Neuron (in vitro differentiated cells): ENCODE results near the gene SCP2.

Source experiments
- H2AFZ ChIP-seq: one replicate; pipeline ENCODE4 v1.6.1; 2013; ENCODE audit warnings: low read depth, mild to moderate bottlenecking, inconsistent platforms, low read length, moderate library complexity
- H3K27me3 ChIP-seq: one replicate; pipeline ENCODE4 v1.6.1; 2013; ENCODE audit warnings: low read length; ENCODE audit not compliant: insufficient read depth
- H3K36me3 ChIP-seq: one replicate; pipeline ENCODE4 v1.6.1; 2013; ENCODE audit warnings: low read length; ENCODE audit not compliant: insufficient read depth
- H3K4me1 ChIP-seq: one replicate; pipeline ENCODE4 v1.6.1; 2013; ENCODE audit warnings: low read length; ENCODE audit not compliant: insufficient read depth
- H3K4me3 ChIP-seq: 2 replicates; pipeline ENCODE4 v1.5.1; 2013; ENCODE audit warnings: mild to moderate bottlenecking, low read length, moderate library complexity
- H3K9me3 ChIP-seq: one replicate; pipeline ENCODE4 v1.6.1; 2013; ENCODE audit warnings: low read length

Gene SCP2

GRCh38 chr1:52907812-52908153 is 19.3 kb upstream of the SCP2 start:
- Histone ChIP-seq H3K9me3 (no peaks in the 10 kb centered on the region), H3K36me3 (no peaks in the 10 kb centered on the region), H2AFZ (no peak overlapping the region), H3K4me1 (no peaks in the 10 kb centered on the region), H3K27me3 (no peaks in the 10 kb centered on the region), H3K4me3 (no peak overlapping the region)

- no peaks in the 10 kb centered on the region for H3K36me3 ChIP-seq
- no peak overlapping the region for H2AFZ ChIP-seq
- H3K4me3 ChIP-seq: no peak overlapping the region
- H3K27me3 ChIP-seq: peaks cover 10% of the 10 kb centered on the region
- no peaks in the 10 kb centered on the region for H3K4me1 ChIP-seq
- H3K9me3 ChIP-seq: no peaks in the 10 kb centered on the region
Measured at GRCh38 chr1:52911541-52911940, 15.5 kb upstream of the SCP2 start.

- no peaks in the 10 kb centered on the region for H3K36me3 ChIP-seq
- peaks cover 15% of the 10 kb centered on the region for H3K27me3 ChIP-seq
- no peaks in the 10 kb centered on the region for H3K9me3 ChIP-seq
- H3K4me1 ChIP-seq: no peaks in the 10 kb centered on the region
- no peak overlapping the region for H2AFZ ChIP-seq
- H3K4me3 ChIP-seq: no peak overlapping the region
Measured at GRCh38 chr1:52913014-52913413, 14.1 kb upstream of the SCP2 start.

- Histone ChIP-seq H3K36me3 (no peaks in the 10 kb centered on the region), H3K9me3 (no peaks in the 10 kb centered on the region), H3K4me3 (no peak overlapping the region), H3K4me1 (no peaks in the 10 kb centered on the region), H2AFZ (no peak overlapping the region), H3K27me3 (peaks cover 15% of the 10 kb centered on the region)
Measured at GRCh38 chr1:52913537-52913936, 13.5 kb upstream of the SCP2 start.

- Histone ChIP-seq H3K4me3 (no peak overlapping the region), H3K36me3 (no peaks in the 10 kb centered on the region), H3K4me1 (no peaks in the 10 kb centered on the region), H3K9me3 (peaks cover 7% of the 10 kb centered on the region), H2AFZ (no peak overlapping the region), H3K27me3 (peaks cover 23% of the 10 kb centered on the region)
Measured at GRCh38 chr1:52914463-52914862, 12.6 kb upstream of the SCP2 start.

GRCh38 chr1:52915211-52915854 is 11.7 kb upstream of the SCP2 start:
- peaks cover 31% of the 10 kb centered on the region for H3K27me3 ChIP-seq
- no peak overlapping the region for H3K4me3 ChIP-seq
- peaks cover 13% of the 10 kb centered on the region for H3K9me3 ChIP-seq
- H3K4me1 ChIP-seq: no peaks in the 10 kb centered on the region
- H3K36me3 ChIP-seq: no peaks in the 10 kb centered on the region
- H2AFZ ChIP-seq: no peak overlapping the region

GRCh38 chr1:52915855-52916220 is 11.2 kb upstream of the SCP2 start:
- H3K4me1 ChIP-seq: no peaks in the 10 kb centered on the region
- H3K36me3 ChIP-seq: no peaks in the 10 kb centered on the region
- H2AFZ ChIP-seq: no peak overlapping the region
- H3K9me3 ChIP-seq: peaks cover 15% of the 10 kb centered on the region
- peaks cover 36% of the 10 kb centered on the region for H3K27me3 ChIP-seq
- no peak overlapping the region for H3K4me3 ChIP-seq

- peaks cover 42% of the 10 kb centered on the region for H3K27me3 ChIP-seq
Measured at GRCh38 chr1:52916241-52916975, 10.7 kb upstream of the SCP2 start.

GRCh38 chr1:52917156-52917555 is 9.9 kb upstream of the SCP2 start:
- H3K36me3 ChIP-seq: no peaks in the 10 kb centered on the region
- no peak overlapping the region for H2AFZ ChIP-seq
- peaks cover 15% of the 10 kb centered on the region for H3K9me3 ChIP-seq
- H3K27me3 ChIP-seq: peaks cover 50% of the 10 kb centered on the region
- H3K4me3 ChIP-seq: no peak overlapping the region
- H3K4me1 ChIP-seq: no peaks in the 10 kb centered on the region

More at GRCh38 chr1:52916241-52916975, 10.7 kb upstream of the SCP2 start:
- Histone ChIP-seq H2AFZ (no peak overlapping the region), H3K4me1 (no peaks in the 10 kb centered on the region), H3K36me3 (no peaks in the 10 kb centered on the region), H3K4me3 (no peak overlapping the region), H3K9me3 (peaks cover 15% of the 10 kb centered on the region)

- H3K4me3 ChIP-seq: no peak overlapping the region
- H3K4me1 ChIP-seq: no peaks in the 10 kb centered on the region
- H2AFZ ChIP-seq: no peak overlapping the region
- peaks cover 54% of the 10 kb centered on the region for H3K27me3 ChIP-seq
- no peaks in the 10 kb centered on the region for H3K36me3 ChIP-seq
- peaks cover 16% of the 10 kb centered on the region for H3K9me3 ChIP-seq
Measured at GRCh38 chr1:52917581-52917980, 9.5 kb upstream of the SCP2 start.

- H3K9me3 ChIP-seq: peaks cover 19% of the 10 kb centered on the region
- no peak overlapping the region for H2AFZ ChIP-seq
- H3K4me3 ChIP-seq: no peak overlapping the region
- no peaks in the 10 kb centered on the region for H3K36me3 ChIP-seq
- peaks cover 59% of the 10 kb centered on the region for H3K27me3 ChIP-seq
- no peaks in the 10 kb centered on the region for H3K4me1 ChIP-seq
Measured at GRCh38 chr1:52918201-52918600, 8.9 kb upstream of the SCP2 start.

GRCh38 chr1:52919051-52919722 is 7.9 kb upstream of the SCP2 start:
- no peaks in the 10 kb centered on the region for H3K4me1 ChIP-seq
- H3K36me3 ChIP-seq: no peaks in the 10 kb centered on the region
- H3K4me3 ChIP-seq: no peak overlapping the region
- H2AFZ ChIP-seq: no peak overlapping the region
- peaks cover 19% of the 10 kb centered on the region for H3K9me3 ChIP-seq
- H3K27me3 ChIP-seq: peaks cover 63% of the 10 kb centered on the region

- no peak overlapping the region for H3K4me3 ChIP-seq
- peaks cover 58% of the 10 kb centered on the region for H3K27me3 ChIP-seq
- H3K36me3 ChIP-seq: no peaks in the 10 kb centered on the region
- no peaks in the 10 kb centered on the region for H3K4me1 ChIP-seq
- no peak overlapping the region for H2AFZ ChIP-seq
- peaks cover 19% of the 10 kb centered on the region for H3K9me3 ChIP-seq
Measured at GRCh38 chr1:52919723-52920483, 7.2 kb upstream of the SCP2 start.
